Activated CD8-positive, alpha-beta memory T cell treated with anti-CD3 and anti-CD28 coated beads, Interleukin-2, amount 50 U/mL, for 24 hours (primary cell): ENCODE measurements around the gene UBE2Z.
A peak's percentile ranks its signal among the peaks of the same experiment; 100 is the strongest.
"Not testable (repeated sequence)": the region's sequence is repeated elsewhere in the genome, so short reads cannot be mapped to it uniquely, and the experiment has no call there.

Experiments
- DNase-seq: peaks from one replicate; pipeline ENCODE4 v3.0.0-alpha.2; 2020; ENCODE audit errors: extremely low read depth

UBE2Z gene

GRCh38 chr17:48904428-48904827, 3.8 kb upstream of the UBE2Z start:
- no peak for DNase-seq

GRCh38 chr17:48905987-48906515, 2.2 kb upstream of the UBE2Z start:
- DNase-seq = no peak

GRCh38 chr17:48907713-48908046, 527 bp upstream of the UBE2Z start:
- no peak for DNase-seq

- peak; percentile 84 for DNase-seq
Observed at GRCh38 chr17:48908853-48909394, 717 bp downstream of the UBE2Z start.

GRCh38 chr17:48909783-48910182, 1.6 kb downstream of the UBE2Z start:
- DNase-seq = no peak

GRCh38 chr17:48910370-48910769, 2.2 kb downstream of the UBE2Z start:
- DNase-seq = no peak

- DNase-seq = no peak
Observed at GRCh38 chr17:48912476-48912875, 4.3 kb downstream of the UBE2Z start.

- DNase-seq = no peak
Observed at GRCh38 chr17:48915459-48916282, 7.5 kb downstream of the UBE2Z start.

- no peak for DNase-seq
Observed at GRCh38 chr17:48925251-48925990, 17.2 kb downstream of the UBE2Z start.

GRCh38 chr17:48925991-48926342, 17.8 kb downstream of the UBE2Z start:
- DNase-seq = no peak

- no peak for DNase-seq
Observed at GRCh38 chr17:48927978-48928745, 20.0 kb downstream of the UBE2Z start.

- no peak for DNase-seq
Observed at GRCh38 chr17:48928876-48929811, 20.9 kb downstream of the UBE2Z start.

- no peak for DNase-seq
Observed at GRCh38 chr17:48929812-48930165, 21.6 kb downstream of the UBE2Z start.

- no peak for DNase-seq
Observed at GRCh38 chr17:48930435-48930873, 22.2 kb downstream of the UBE2Z start.

GRCh38 chr17:48933035-48933434, 24.8 kb downstream of the UBE2Z start:
- no peak for DNase-seq

- peak; percentile 78 for DNase-seq
Observed at GRCh38 chr17:48944515-48945260, 36.5 kb downstream of the UBE2Z start, which contains the start of gene SNF8. TSS of gene SNF8 (minus strand) at chr17:48944842. CDS start at chr17:48944734, 108 bp downstream.

GRCh38 chr17:48945261-48945651, 37.0 kb downstream of the UBE2Z start:
- DNase-seq = not testable (repeated sequence)

- no peak for DNase-seq
Observed at GRCh38 chr17:48951572-48951971, 43.4 kb downstream of the UBE2Z start.

GRCh38 chr17:48952904-48953303, 44.7 kb downstream of the UBE2Z start:
- no peak for DNase-seq

- no peak for DNase-seq
Observed at GRCh38 chr17:48954300-48954755, 46.1 kb downstream of the UBE2Z start.
